Urinary bladder (tissue), 4 donors: ENCODE data around the gene RAMACL. TPM values are rescaled to one million over a fixed set of nuclear protein-coding genes. Genes with fewer than 3 reads are reported as not detected.

ENCODE experiments used
- DNase-seq: peaks from one replicate; pipeline ENCODE4 v3.0.0-alpha.2; 2015; ENCODE audit errors: extremely low spot score
- H3K27ac ChIP-seq: one replicate; pipeline ENCODE4 v1.5.1; 2013; ENCODE audit warnings: low read depth, mild to moderate bottlenecking, moderate library complexity
- H3K36me3 ChIP-seq: one replicate; pipeline ENCODE4 v1.6.1; 2013; ENCODE audit warnings: mild to moderate bottlenecking, moderate library complexity; ENCODE audit not compliant: insufficient read depth
- H3K4me1 ChIP-seq: one replicate; pipeline ENCODE4 v1.6.1; 2013; ENCODE audit warnings: mild to moderate bottlenecking, moderate library complexity; ENCODE audit not compliant: insufficient read depth
- H3K4me3 ChIP-seq: one replicate; pipeline ENCODE4 v1.5.1; 2013; ENCODE audit warnings: low read depth, low read length
- WGBS: extraction: QIAGEN DNeasy Blood & Tissue Kit; methylation state at CpG from one replicate; pipeline ENCODE4 v1.1.7; 2013; 5-methylcytosine and 5-hydroxymethylcytosine counted together
- polyA plus RNA-seq: library from polyadenylated mRNA; stranded (reverse); fragments of 200-250 nt; gene quantifications from one replicate; pipeline ENCODE4 v1.2.3, GENCODE V29; 2013
- total RNA-seq: library from RNA; depleted of rRNA; stranded (reverse); fragments of >200 nt; gene quantifications from one replicate; pipeline ENCODE4 v1.2.3, GENCODE V29; 2014
- donor health status: healthy with polysubstance abuse.
- donor health status: healthy.

RAMACL gene
- total and polyA plus RNA-seq, 2 donors: 0.37 to 6.0 TPM

GRCh38 chr6:166596776-166597507 is 10.5 kb upstream of the RAMACL start:
- H3K36me3 ChIP-seq: no peaks in the 10 kb centered on the region
- H3K4me1 ChIP-seq: no peaks in the 10 kb centered on the region
- no peak overlapping the region for H3K4me3 ChIP-seq
- DNase-seq: no peak
- 96% methylated on average over 15 of the region's 15 CpGs for WGBS
- no peak overlapping the region for H3K27ac ChIP-seq

- no peak for DNase-seq
- Histone ChIP-seq H3K4me1 (no peaks in the 10 kb centered on the region), H3K27ac (no peak overlapping the region), H3K4me3 (no peak overlapping the region), H3K36me3 (no peaks in the 10 kb centered on the region)
- WGBS: 95% methylated on average over 6 of the region's 6 CpGs
Measured at GRCh38 chr6:166595949-166596348, 9.5 kb upstream of the RAMACL start.

GRCh38 chr6:166595061-166595780 is 8.7 kb upstream of the RAMACL start:
- Histone ChIP-seq H3K36me3 (no peaks in the 10 kb centered on the region), H3K4me3 (no peak overlapping the region), H3K4me1 (no peaks in the 10 kb centered on the region), H3K27ac (no peak overlapping the region)
- 56% methylated on average over 13 of the region's 13 CpGs for WGBS
- DNase-seq: no peak

- DNase-seq: no peak
- no peaks in the 10 kb centered on the region for H3K4me1 ChIP-seq
- H3K4me3 ChIP-seq: no peak overlapping the region
- 94% methylated on average over 9 of the region's 9 CpGs for WGBS
- no peak overlapping the region for H3K27ac ChIP-seq
- H3K36me3 ChIP-seq: no peaks in the 10 kb centered on the region
Measured at GRCh38 chr6:166592821-166593220, 6.3 kb upstream of the RAMACL start.

GRCh38 chr6:166591961-166592520 is 5.6 kb upstream of the RAMACL start:
- Histone ChIP-seq H3K4me3 (no peak overlapping the region), H3K36me3 (no peaks in the 10 kb centered on the region), H3K27ac (no peak overlapping the region), H3K4me1 (no peaks in the 10 kb centered on the region)
- no peak for DNase-seq
- 93% methylated on average over 7 of the region's 7 CpGs for WGBS

- no peak overlapping the region for H3K4me3 ChIP-seq
- no peak for DNase-seq
- 95% methylated on average over 11 of the region's 11 CpGs for WGBS
- no peaks in the 10 kb centered on the region for H3K4me1 ChIP-seq
- no peaks in the 10 kb centered on the region for H3K36me3 ChIP-seq
- H3K27ac ChIP-seq: no peak overlapping the region
Measured at GRCh38 chr6:166591026-166591425, 4.5 kb upstream of the RAMACL start.

GRCh38 chr6:166589786-166590574 is 3.5 kb upstream of the RAMACL start:
- DNase-seq: no peak
- H3K4me3 ChIP-seq: no peak overlapping the region
- no peaks in the 10 kb centered on the region for H3K4me1 ChIP-seq
- H3K27ac ChIP-seq: no peak overlapping the region
- no peaks in the 10 kb centered on the region for H3K36me3 ChIP-seq
- 61% methylated on average over 8 of the region's 8 CpGs for WGBS

GRCh38 chr6:166589337-166589731 is 2.9 kb upstream of the RAMACL start:
- 78% methylated on average over 4 of the region's 4 CpGs for WGBS
- H3K36me3 ChIP-seq: no peaks in the 10 kb centered on the region
- H3K4me3 ChIP-seq: no peak overlapping the region
- H3K27ac ChIP-seq: no peak overlapping the region
- H3K4me1 ChIP-seq: no peaks in the 10 kb centered on the region
- DNase-seq: no peak

- DNase-seq: no peak
- H3K36me3 ChIP-seq: no peaks in the 10 kb centered on the region
- H3K27ac ChIP-seq: no peak overlapping the region
- H3K4me1 ChIP-seq: no peaks in the 10 kb centered on the region
- H3K4me3 ChIP-seq: no peak overlapping the region
- 67% methylated on average over 11 of the region's 11 CpGs for WGBS
Measured at GRCh38 chr6:166588691-166589336, 2.3 kb upstream of the RAMACL start.

GRCh38 chr6:166587631-166588413 is 1.3 kb upstream of the RAMACL start:
- no peaks in the 10 kb centered on the region for H3K36me3 ChIP-seq
- no peak overlapping the region for H3K4me3 ChIP-seq
- H3K4me1 ChIP-seq: no peaks in the 10 kb centered on the region
- DNase-seq: no peak
- no peak overlapping the region for H3K27ac ChIP-seq
- WGBS: 76% methylated on average over 10 of the region's 10 CpGs

- Histone ChIP-seq H3K36me3 (no peaks in the 10 kb centered on the region), H3K4me1 (no peaks in the 10 kb centered on the region), H3K27ac (no peak overlapping the region), H3K4me3 (no peak overlapping the region)
- 90% methylated on average over 12 of the region's 12 CpGs for WGBS
- no peak for DNase-seq
Measured at GRCh38 chr6:166584853-166585429, 1.5 kb downstream of the RAMACL start.

- Histone ChIP-seq H3K36me3 (no peaks in the 10 kb centered on the region), H3K27ac (no peak overlapping the region), H3K4me3 (no peak overlapping the region), H3K4me1 (no peaks in the 10 kb centered on the region)
- 87% methylated on average over 3 of the region's 3 CpGs for WGBS
- DNase-seq: no peak
Measured at GRCh38 chr6:166584155-166584554, 2.3 kb downstream of the RAMACL start.
